Lower leg skin (tissue), 4 donors: ENCODE results near the gene CFAP97D2. TPM values are rescaled to one million over a fixed set of nuclear protein-coding genes. Genes with fewer than 3 reads are reported as not detected.
A peak's percentile ranks its signal among the peaks of the same experiment; 100 is the strongest.
"Not testable (repeated sequence)": the region's sequence is repeated elsewhere in the genome, so short reads cannot be mapped to it uniquely, and the experiment has no call there.

Experiments
- DNase-seq, 2 donors: peaks; one replicate each; pipeline ENCODE4 v3.0.0-alpha.2; 2019; ENCODE audit warnings: low spot score in 2 of 2
- H3K4me3 ChIP-seq: fragments of 200-600 bp; sonication (generic); 2 replicates; pipeline ENCODE4 v1.5.1; 2017; ENCODE audit warnings: mild to moderate bottlenecking, low read depth; ENCODE audit not compliant: poor library complexity, severe bottlenecking
- CTCF ChIP-seq, 3 donors: fragments of 450-650 bp; IDR thresholded peaks; one replicate each; pipeline ENCODE4 v1.5.1; 2016; ENCODE audit warnings: antibody characterized with exemption in 3 of 3, mild to moderate bottlenecking in 3 of 3, moderate library complexity in 2 of 3
- POLR2A ChIP-seq, 2 donors: fragments of 450-650 bp; IDR thresholded peaks; one replicate each; pipeline ENCODE4 v1.6.1; 2016 to 2017; ENCODE audit warnings: antibody characterized with exemption in 2 of 2, mild to moderate bottlenecking in 1 of 2, moderate library complexity in 1 of 2
- WGBS, 2 donors: methylation state at CpG; one replicate each; pipeline ENCODE4 v1.1.5; 2018; 5-methylcytosine and 5-hydroxymethylcytosine counted together
- intact Hi-C: fragments of 100-400 bp; cut with DNase I; formaldehyde crosslinking; loops from one replicate; pipeline ENCODE4 v1.15.0; 2023; ENCODE audit warnings: low total_unique reads
- total RNA-seq, 4 donors: library from RNA; depleted of rRNA; stranded (reverse); fragments of >200 nt; gene quantifications; one replicate each; pipeline ENCODE4 v1.1.0, GENCODE V29; 2016

Gene CFAP97D2
- total RNA-seq, 4 donors from 2014 or later = not detected

- DNase-seq = peak in 1 of 2 donors; percentile 50
- 96% methylated on average over 6 of the region's 6 CpGs for WGBS, 2 donors
- intact Hi-C loops = no loop called here
- H3K4me3 ChIP-seq = no peak overlapping the region
- TF ChIP-seq POLR2A (IDR thresholded peaks at IDR 0.05) (no peak), CTCF (IDR thresholded peaks at IDR 0.05) (no peak)
Measured at GRCh38 chr13:114153485-114154080, 25.5 kb upstream of the CFAP97D2 start.

- no peak overlapping the region for H3K4me3 ChIP-seq
- intact Hi-C loops = no loop called here
- 82 to 85% methylated on average over 9 of the region's 9 CpGs for WGBS, 2 donors
- TF ChIP-seq CTCF (IDR thresholded peaks at IDR 0.05) = no peak
- TF ChIP-seq POLR2A (IDR thresholded peaks at IDR 0.05) = no peak
- no peak for DNase-seq
Measured at GRCh38 chr13:114154476-114154875, 24.6 kb upstream of the CFAP97D2 start.

- 83% methylated on average over 1 of the region's 3 CpGs; no CpG with 5 or more reads in 1 of the 2 donors for WGBS, 2 donors
- DNase-seq = no peak
- TF ChIP-seq CTCF (IDR thresholded peaks at IDR 0.05) = no peak
- no peak for TF ChIP-seq POLR2A (IDR thresholded peaks at IDR 0.05)
- no peak overlapping the region for H3K4me3 ChIP-seq
- intact Hi-C loops = no loop called here
Measured at GRCh38 chr13:114155320-114155719, 23.7 kb upstream of the CFAP97D2 start.

- WGBS, 2 donors = 42 to 70% methylated on average over 10 to 12 of the region's 19 CpGs
- intact Hi-C loops = no loop called here
- DNase-seq = no peak
- no peak for TF ChIP-seq CTCF (IDR thresholded peaks at IDR 0.05)
- TF ChIP-seq POLR2A (IDR thresholded peaks at IDR 0.05) = no peak
- no peak overlapping the region for H3K4me3 ChIP-seq
Measured at GRCh38 chr13:114155926-114156883, 22.9 kb upstream of the CFAP97D2 start.

- TF ChIP-seq POLR2A (IDR thresholded peaks at IDR 0.05) = no peak
- no peak for TF ChIP-seq CTCF (IDR thresholded peaks at IDR 0.05)
- intact Hi-C loops = no loop called here
- WGBS, 2 donors = 56 to 61% methylated on average over 10 of the region's 11 CpGs
- no peak for DNase-seq
- no peak overlapping the region for H3K4me3 ChIP-seq
Measured at GRCh38 chr13:114157869-114158495, 21.1 kb upstream of the CFAP97D2 start.

- intact Hi-C loops, DNase-seq, H3K4me3 ChIP-seq: not testable (repeated sequence)
- 75 to 83% methylated on average over 13 of the region's 13 CpGs for WGBS, 2 donors
Measured at GRCh38 chr13:114158869-114159666, 20.0 kb upstream of the CFAP97D2 start.
